Fibroblast of skin of back (primary cell): Measurements from ENCODE around the gene TUT4.

Source experiments
- DNase-seq: peaks from one replicate; pipeline ENCODE4 v3.0.0-alpha.2; 2013

The TUT4 gene

GRCh38 chr1:52460694-52461093, 92.2 kb downstream of the TUT4 start:
- no peak for DNase-seq

- no peak for DNase-seq
Observed at GRCh38 chr1:52455686-52456085, 97.2 kb downstream of the TUT4 start.

GRCh38 chr1:52454779-52455178, 98.1 kb downstream of the TUT4 start:
- DNase-seq, result no peak

- no peak for DNase-seq
Observed at GRCh38 chr1:52454127-52454526, 98.8 kb downstream of the TUT4 start.

GRCh38 chr1:52444463-52444862, 108.4 kb downstream of the TUT4 start:
- no peak for DNase-seq

- no peak for DNase-seq
Observed at GRCh38 chr1:52439976-52440375, 112.9 kb downstream of the TUT4 start.

GRCh38 chr1:52436817-52437216, 116.1 kb downstream of the TUT4 start:
- no peak for DNase-seq

GRCh38 chr1:52435650-52436049, 117.2 kb downstream of the TUT4 start:
- DNase-seq, result no peak

- DNase-seq, result no peak
Observed at GRCh38 chr1:52435211-52435610, 117.7 kb downstream of the TUT4 start.

GRCh38 chr1:52432807-52433206, 120.1 kb downstream of the TUT4 start:
- DNase-seq, result no peak

GRCh38 chr1:52427152-52427551, 125.7 kb downstream of the TUT4 start:
- no peak for DNase-seq

- DNase-seq, result peak; percentile 72
Observed at GRCh38 chr1:52426371-52426770, 126.5 kb downstream of the TUT4 start.

- peak; percentile 3 for DNase-seq
Observed at GRCh38 chr1:52424813-52425212, 128.1 kb downstream of the TUT4 start.

- DNase-seq, result peak; percentile 2
Observed at GRCh38 chr1:52424231-52424636, 128.7 kb downstream of the TUT4 start.

- DNase-seq, result no peak
Observed at GRCh38 chr1:52423771-52424170, 129.1 kb downstream of the TUT4 start.

GRCh38 chr1:52423055-52423454, 129.8 kb downstream of the TUT4 start:
- no peak for DNase-seq

GRCh38 chr1:52420713-52421112, 132.2 kb downstream of the TUT4 start:
- DNase-seq, result no peak

GRCh38 chr1:52416811-52417210, 136.1 kb downstream of the TUT4 start:
- no peak for DNase-seq

GRCh38 chr1:52414942-52415341, 137.9 kb downstream of the TUT4 start:
- no peak for DNase-seq

GRCh38 chr1:52413410-52413989, 139.4 kb downstream of the TUT4 start:
- DNase-seq, result no peak

GRCh38 chr1:52404975-52405338, 147.9 kb downstream of the TUT4 start:
- no peak for DNase-seq

GRCh38 chr1:52404116-52404974, 148.5 kb downstream of the TUT4 start, which contains the start of the genes ORC1 and PRPF38A:
ORC1 (minus strand) TSS chr1:52404423; CDS start chr1:52402223, 2,200 bp downstream.
PRPF38A (plus strand) TSS chr1:52404602; CDS start chr1:52404750, 148 bp downstream.
- DNase-seq, result peak; percentile 97

GRCh38 chr1:52403566-52404115, 149.3 kb downstream of the TUT4 start:
- peak; percentile 75 for DNase-seq

GRCh38 chr1:52402860-52403240, 150.0 kb downstream of the TUT4 start:
- DNase-seq, result no peak
